ENCODE data around the gene NDUFS7.

DNA sequence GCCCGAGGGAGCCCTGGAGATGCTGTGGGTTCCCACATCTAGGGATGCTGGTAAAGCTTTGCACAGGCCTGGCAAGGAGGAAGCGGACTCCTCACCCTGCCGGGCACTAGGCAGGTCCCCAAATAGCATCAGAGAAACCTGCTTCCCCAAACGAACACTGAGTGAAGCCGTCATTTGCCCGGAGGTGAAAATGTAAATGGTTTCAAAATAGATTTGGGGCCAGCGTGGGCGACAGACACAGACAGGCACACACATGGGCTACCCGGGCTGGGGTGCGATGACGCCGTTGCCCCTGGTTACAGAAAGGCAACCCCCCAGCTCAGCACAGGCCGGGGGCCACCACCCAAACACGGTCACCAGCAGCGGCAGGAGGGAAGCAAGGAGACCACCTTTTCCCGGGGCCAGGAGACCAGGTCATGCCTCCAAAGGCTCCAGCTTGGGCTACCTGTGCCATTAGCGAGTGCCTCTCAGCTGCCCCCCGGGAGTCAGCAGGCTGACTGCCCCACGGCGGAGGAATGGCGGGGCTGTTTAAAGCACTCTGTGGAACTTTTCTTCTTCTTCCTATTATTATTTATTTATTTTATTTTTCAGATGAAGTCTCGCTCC, 47.5 kb upstream of the NDUFS7 start:
- TF ChIP-seq POLR2A (IDR thresholded peaks at IDR 0.05) (no peak), CTCF (IDR thresholded peaks at IDR 0.05) (no peak)
